ENCODE measurements around the gene ITFG2.
"Not testable (repeated sequence)": the region's sequence is repeated elsewhere in the genome, so short reads cannot be mapped to it uniquely, and the experiment has no call there.

Gene ITFG2

DNA sequence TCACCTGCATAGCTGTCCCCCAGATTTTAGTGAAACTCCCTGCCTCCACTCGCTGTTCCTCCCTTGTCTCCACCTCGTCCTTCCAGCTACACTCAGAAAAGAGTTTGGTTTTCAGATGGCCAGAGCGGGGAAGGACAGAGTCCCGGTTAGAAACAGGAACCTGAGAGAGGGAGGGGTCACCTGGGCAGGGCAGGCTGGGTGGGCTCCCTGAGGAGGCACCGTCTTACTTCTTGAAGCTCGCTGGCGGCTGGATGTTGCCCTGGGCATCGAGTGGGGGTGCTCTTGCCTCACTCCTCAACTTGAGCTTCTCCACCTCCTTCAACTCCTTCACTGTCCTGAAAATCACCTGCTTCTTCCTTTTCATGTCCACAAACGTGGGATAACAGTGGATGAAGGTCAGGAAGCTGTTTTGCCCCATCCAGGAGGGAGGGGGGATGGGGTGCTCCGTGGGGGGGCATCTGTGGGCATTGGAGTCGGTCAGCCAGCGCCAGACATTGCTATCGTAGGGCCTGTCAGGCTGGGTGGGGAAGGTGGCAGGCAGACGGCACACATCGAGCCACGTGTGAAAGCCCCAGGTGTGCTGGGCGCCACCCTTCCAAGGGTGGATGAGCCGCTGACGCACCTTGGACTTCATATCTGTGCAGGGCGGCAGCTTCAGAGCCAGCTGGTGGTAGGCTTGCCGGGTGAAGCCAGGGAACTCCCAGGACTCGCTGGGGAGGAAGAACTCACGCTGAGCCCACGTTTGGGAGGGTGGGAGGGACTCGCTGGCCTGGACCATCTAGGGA, 42.4 kb downstream of the ITFG2 start:
- in situ Hi-C loops (cut with HindIII; ENCODE audit: low pct_ligation_motif_present, low pct_unique_long_range_greater_than_20kb, low sequenced_read_pairs) = no loop called here
- DNase-seq = no peak

DNA sequence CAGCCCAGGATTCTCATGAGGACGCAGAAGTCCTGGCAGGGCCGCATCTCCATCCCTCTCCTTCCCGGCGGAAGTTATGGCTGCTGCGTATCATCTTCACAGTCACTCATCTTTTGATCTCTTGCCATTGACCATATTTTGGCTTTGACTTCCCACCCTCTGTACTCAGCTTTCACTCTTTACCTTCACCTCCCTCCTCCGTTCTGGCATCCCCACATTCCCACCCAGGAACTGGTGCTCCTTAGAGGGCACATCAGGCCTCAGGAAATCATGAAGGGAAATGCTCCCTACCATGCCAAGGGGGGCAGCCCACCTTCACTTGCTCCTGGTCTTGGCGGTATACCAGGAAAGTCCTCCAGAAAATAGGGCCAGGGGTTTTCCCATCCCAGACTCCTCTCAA, 43.1 kb downstream of the ITFG2 start:
- DNase-seq = no peak
- in situ Hi-C loops (cut with HindIII; ENCODE audit: low pct_ligation_motif_present, low pct_unique_long_range_greater_than_20kb, low sequenced_read_pairs) = no loop called here

DNA sequence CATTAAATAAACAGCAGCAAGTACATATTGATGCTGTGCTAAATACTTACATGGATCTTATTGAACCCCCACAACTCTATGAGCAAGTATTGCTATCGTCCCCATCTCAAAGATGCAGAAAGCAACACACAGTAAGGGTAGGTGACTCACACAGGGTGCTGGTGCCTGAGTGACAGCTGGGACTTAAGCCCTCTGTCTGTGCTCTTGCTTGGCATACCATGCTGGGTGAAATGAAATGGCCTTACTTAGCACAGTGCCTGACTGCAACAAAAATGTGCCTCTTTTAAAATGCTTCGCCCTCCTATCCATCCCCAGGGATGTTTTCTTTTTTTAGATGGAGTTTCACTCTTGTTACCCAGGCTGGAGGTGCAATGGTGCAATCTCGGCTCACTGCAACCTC, 43.6 kb downstream of the ITFG2 start:
- in situ Hi-C loops (cut with HindIII; ENCODE audit: low pct_ligation_motif_present, low pct_unique_long_range_greater_than_20kb, low sequenced_read_pairs) = no loop called here
- DNase-seq = no peak

DNA sequence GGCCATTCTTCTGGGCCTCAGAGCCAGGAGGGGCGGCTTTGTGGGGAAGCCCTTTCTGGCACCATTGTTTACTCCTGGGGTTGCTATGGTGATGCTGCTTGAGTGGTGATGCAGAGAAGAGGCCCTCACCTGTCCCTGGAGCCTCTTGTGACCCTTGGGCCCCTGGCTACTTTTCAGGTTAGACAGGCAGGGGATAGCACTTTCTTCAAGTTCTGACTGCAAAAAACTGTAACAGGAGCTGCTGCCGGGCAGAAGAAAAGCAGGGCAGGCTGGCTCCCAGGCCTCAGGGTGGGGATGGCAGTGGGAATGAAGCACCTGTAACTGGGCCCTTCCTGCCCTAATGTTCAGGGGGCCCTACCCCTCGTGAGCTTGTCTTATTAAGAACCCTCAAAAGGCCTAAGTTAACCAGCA, 44.6 kb downstream of the ITFG2 start, which contains the start of gene TEX52:
Gene TEX52, minus strand, starts transcription at position 19 of the 411 bp plus-strand sequence. Its CDS starts 13 bp downstream, at position 6.
- in situ Hi-C loops (cut with HindIII; ENCODE audit: low pct_ligation_motif_present, low pct_unique_long_range_greater_than_20kb, low sequenced_read_pairs) = no loop called here
- DNase-seq = no peak

DNA sequence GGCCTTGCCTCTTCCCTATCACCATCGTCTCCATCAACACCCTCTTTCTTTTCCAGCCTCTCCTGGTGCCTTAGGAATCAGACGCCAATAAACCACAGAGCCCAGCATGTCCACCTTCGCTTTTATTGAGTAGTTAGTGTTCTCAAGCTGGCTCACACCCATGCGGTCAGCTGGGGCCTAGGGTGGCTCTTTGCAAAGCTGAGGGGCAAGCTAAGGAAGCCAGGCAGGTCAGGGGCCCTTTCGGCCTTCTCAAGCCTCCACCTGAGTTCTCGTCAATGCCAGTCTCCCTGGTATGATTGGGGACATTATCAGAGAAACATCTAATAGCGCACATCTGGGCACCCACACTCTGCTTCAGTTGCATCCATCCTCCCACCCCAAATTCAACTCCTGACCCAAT, 45.1 kb downstream of the ITFG2 start:
- no peak for DNase-seq
- in situ Hi-C loops (cut with HindIII; ENCODE audit: low pct_ligation_motif_present, low pct_unique_long_range_greater_than_20kb, low sequenced_read_pairs) = no loop called here

DNA sequence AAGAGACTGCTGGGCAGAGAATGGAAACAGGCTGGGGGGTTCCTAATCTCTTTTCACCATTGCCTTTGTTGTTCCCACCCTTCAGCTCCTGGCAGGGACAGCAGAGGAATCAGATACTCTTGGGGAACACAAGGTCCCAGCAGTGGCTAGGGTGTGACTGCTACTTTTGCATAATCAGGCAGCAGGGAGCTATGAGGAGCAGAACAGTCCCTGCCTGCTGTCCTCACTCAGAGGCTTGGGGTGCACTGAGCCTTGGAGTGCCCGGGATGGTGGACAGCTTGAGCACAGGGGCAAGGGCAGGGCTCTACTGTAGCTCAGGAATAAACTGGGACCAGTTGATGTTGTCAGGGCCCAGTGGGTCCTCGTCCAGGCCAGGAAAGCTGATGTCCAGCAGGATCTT, 45.9 kb downstream of the ITFG2 start:
- no peak for DNase-seq
- in situ Hi-C loops (cut with HindIII; ENCODE audit: low pct_ligation_motif_present, low pct_unique_long_range_greater_than_20kb, low sequenced_read_pairs) = no loop called here

DNA sequence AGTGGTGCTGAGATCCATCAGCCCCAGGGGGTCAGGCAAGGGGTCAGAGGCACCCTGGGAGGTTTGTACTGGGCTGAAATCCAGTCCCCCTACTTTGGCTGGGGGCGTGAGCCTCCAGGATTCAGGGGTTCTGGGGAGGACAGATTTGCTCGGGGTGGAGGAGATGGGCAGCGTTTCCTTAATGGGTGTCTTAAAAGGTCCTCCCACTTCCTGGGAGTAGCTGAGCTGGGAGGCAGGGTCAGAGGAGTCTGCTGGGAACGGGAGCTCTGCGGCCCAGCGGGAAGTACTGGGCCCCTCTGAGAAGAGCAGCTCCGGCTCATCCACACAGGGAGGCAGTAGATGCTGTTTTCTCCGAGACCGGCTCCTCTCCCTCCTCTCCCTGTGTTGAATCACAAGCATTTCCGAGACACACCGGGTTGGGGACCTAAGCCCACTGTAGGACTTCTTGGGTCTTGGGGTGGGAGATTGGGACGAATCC, 46.5 kb downstream of the ITFG2 start:
- in situ Hi-C loops (cut with HindIII; ENCODE audit: low pct_ligation_motif_present, low pct_unique_long_range_greater_than_20kb, low sequenced_read_pairs) = no loop called here

DNA sequence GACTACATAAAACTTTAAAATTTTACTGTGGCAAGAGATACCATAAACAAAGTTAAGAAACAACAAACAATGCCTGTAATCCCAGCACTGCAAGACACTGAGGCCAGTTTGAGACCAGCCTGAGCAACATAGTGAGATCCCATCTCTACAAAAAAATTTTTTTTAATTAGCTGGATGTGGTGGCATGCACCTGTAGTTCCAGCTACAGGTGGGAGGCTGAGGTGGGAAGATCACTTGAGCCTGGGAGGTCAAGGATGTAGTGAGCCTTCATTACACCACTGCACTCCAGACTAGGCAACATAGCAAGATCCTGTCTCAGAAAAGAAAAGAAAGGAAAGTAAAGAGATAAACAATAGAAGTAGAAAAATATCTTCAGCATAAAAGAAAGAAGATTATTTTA, 47.7 kb downstream of the ITFG2 start:
- no peak for DNase-seq
- in situ Hi-C loops (cut with HindIII; ENCODE audit: low pct_ligation_motif_present, low pct_unique_long_range_greater_than_20kb, low sequenced_read_pairs) = no loop called here

More for the DNA sequence above, 46.5 kb downstream of the ITFG2 start:
- no peak for DNase-seq

DNA sequence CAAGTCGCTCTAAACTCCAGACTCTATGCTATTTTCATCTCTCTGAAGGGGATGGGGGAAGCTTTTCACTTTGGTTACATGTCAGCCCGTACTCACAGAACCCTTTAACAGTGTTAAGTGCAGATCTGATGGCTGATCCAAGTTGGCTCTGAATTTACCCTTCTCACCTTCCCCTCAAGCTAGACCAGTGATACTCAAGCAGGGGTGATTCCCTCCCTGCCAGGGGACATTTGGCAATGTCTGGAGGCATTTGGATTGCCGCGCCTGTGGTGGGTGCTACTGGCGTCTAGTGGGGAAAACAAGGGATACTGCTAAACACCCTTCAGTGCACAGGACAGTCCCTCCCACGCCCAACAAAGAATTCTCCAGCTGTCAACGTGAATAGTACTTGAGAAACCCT, 50.4 kb downstream of the ITFG2 start:
- in situ Hi-C loops (cut with HindIII; ENCODE audit: low pct_ligation_motif_present, low pct_unique_long_range_greater_than_20kb, low sequenced_read_pairs) = no loop called here
- no peak for DNase-seq

DNA sequence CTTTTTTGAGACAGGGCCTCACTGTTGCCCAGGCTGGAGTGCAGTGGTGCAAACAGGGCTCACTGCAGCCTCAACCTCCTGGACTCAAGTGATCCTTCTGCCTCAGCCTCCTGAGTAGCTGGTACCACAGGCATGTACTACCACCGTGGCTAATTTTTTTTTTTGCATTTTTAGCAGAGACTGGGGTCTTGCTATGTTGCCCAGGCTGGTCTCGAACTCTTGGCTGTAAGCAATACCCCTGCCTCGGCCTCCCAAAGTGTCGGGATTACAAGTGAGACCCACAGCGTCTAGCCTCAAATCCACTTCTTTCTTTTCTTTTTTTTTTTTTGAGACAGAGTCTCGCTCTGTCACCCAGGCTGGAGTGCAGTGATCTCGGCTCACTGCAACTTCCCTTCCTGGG, 50.9 kb downstream of the ITFG2 start:
- in situ Hi-C loops (cut with HindIII; ENCODE audit: low pct_ligation_motif_present, low pct_unique_long_range_greater_than_20kb, low sequenced_read_pairs); DNase-seq: not testable (repeated sequence)

DNA sequence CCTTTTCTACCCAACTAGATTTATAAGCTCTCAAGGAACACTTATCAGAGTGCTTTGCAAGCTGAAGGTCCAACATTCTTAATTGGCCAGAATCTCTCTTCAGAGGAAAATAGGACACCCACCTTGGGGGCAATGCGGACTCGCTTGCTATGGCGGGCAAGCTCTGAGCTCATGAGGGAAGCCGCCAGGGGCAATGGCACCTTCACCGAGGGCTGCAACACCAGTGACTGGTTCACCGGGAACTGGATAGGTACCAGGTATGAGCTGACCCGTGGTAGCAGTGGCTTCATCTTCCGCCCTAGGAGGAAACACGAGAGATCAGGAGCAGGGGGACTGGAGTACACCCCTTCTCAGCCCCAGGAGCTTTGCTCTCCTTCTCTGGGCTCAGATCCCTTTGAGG, 51.7 kb downstream of the ITFG2 start:
- DNase-seq = no peak
- in situ Hi-C loops (cut with HindIII; ENCODE audit: low pct_ligation_motif_present, low pct_unique_long_range_greater_than_20kb, low sequenced_read_pairs) = no loop called here

DNA sequence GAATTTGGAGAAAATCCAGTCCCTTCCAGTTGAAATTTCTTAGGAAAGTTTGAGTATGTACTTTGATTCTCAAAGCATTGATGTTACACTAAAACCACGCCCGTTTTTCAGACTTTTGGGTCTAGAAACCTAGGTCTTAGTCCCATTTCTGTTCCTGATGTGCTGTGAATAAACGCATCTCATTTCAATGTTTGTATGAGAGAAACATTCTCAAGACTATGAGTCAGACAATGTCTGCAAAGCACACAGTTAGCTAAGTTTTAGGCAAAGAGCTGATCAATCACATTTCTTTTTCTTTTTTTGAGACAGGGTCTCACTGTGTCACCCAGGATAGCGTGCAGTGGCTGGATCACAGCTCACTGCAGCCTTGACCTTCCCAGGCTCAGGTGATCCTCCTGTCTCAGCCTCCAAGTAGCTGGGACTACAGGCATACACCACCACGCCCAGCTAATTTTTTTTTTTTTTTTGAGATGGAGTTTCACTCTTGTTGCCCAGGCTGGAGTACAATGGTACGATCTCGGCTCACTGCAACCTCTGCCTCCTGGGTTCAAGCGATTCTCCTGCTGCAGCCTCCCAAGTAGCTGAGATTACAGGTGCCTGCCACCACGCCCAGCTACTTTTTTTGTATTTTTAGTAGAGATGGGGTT, 56.6 kb downstream of the ITFG2 start:
- in situ Hi-C loops (cut with HindIII; ENCODE audit: low pct_ligation_motif_present, low pct_unique_long_range_greater_than_20kb, low sequenced_read_pairs); DNase-seq: not testable (repeated sequence)

Data from ACHN (cell line).